Neural cell (in vitro differentiated cells): Measurements from ENCODE around the gene RBM20.

Source experiments
- CTCF ChIP-seq: fragments of 450-650 bp; IDR thresholded peaks from 2 replicates; pipeline ENCODE4 v1.5.1; 2014; ENCODE audit warnings: antibody characterized with exemption, mild to moderate bottlenecking, moderate library complexity; ENCODE audit not compliant: poor library complexity, severe bottlenecking
- EP300 ChIP-seq: fragments of 450-650 bp; conservative IDR thresholded peaks from 2 replicates; pipeline ENCODE4 v1.6.1; 2014; ENCODE audit warnings: antibody characterized with exemption, mild to moderate bottlenecking, moderate library complexity; ENCODE audit not compliant: poor library complexity, severe bottlenecking
- EZH2 ChIP-seq: fragments of 200-600, 300-800 bp; shearing (Covaris generic), sonication (generic); IDR thresholded peaks from 2 replicates; pipeline ENCODE4 v1.6.1; 2014; ENCODE audit warnings: antibody characterized with exemption, low read length, borderline replicate concordance, mild to moderate bottlenecking; ENCODE audit not compliant: insufficient read depth, poor library complexity, severe bottlenecking
- MXI1 ChIP-seq: fragments of 450-650 bp; conservative IDR thresholded peaks from 2 replicates; pipeline ENCODE4 v1.6.1; 2014; ENCODE audit warnings: antibody characterized with exemption, mild to moderate bottlenecking; ENCODE audit not compliant: poor library complexity, severe bottlenecking
- POLR2AphosphoS5 ChIP-seq: IDR thresholded peaks from 2 replicates; pipeline ENCODE4 v1.6.1; 2012
- REST ChIP-seq: IDR thresholded peaks from 2 replicates; pipeline ENCODE4 v1.6.1; 2012; ENCODE audit warnings: borderline replicate concordance

GRCh38 chr10:110684800-110685446, 40.8 kb downstream of the RBM20 start:
- TF ChIP-seq EP300, result no peak
- TF ChIP-seq MXI1, result no peak
- no peak for TF ChIP-seq CTCF
- no peak for TF ChIP-seq EZH2
- TF ChIP-seq REST, result no peak
- TF ChIP-seq POLR2AphosphoS5, result no peak
